Fibroblast of pulmonary artery (primary cell): ENCODE measurements around the gene THUMPD2.

Experiments
- DNase-seq: peaks from one replicate; pipeline ENCODE4 v3.0.0-alpha.2; 2010; ENCODE audit warnings: low read depth
- H3K4me3 ChIP-seq: replicated peaks from 2 replicates; pipeline ENCODE4 v1.5.1; 2011; ENCODE audit warnings: low read depth, mild to moderate bottlenecking, control low read depth, low read length, moderate library complexity
- CTCF ChIP-seq: IDR thresholded peaks from 2 replicates; pipeline ENCODE4 v1.5.1; 2011; ENCODE audit warnings: mild to moderate bottlenecking, control low read depth, low read length, inconsistent platforms; ENCODE audit errors: missing control alignments

The THUMPD2 gene

GRCh38 chr2:39755466-39755865 is 23.6 kb downstream of the THUMPD2 start:
- no peak for DNase-seq
- TF ChIP-seq CTCF = no peak
- no peak overlapping the region for H3K4me3 ChIP-seq

- peak; percentile 26 for DNase-seq
- no peak overlapping the region for H3K4me3 ChIP-seq
- TF ChIP-seq CTCF = no peak
Measured at GRCh38 chr2:39743269-39743776, 35.7 kb downstream of the THUMPD2 start.

GRCh38 chr2:39741871-39742270 is 37.2 kb downstream of the THUMPD2 start:
- no peak for TF ChIP-seq CTCF
- H3K4me3 ChIP-seq = no peak overlapping the region
- DNase-seq = peak; percentile 43

DNA sequence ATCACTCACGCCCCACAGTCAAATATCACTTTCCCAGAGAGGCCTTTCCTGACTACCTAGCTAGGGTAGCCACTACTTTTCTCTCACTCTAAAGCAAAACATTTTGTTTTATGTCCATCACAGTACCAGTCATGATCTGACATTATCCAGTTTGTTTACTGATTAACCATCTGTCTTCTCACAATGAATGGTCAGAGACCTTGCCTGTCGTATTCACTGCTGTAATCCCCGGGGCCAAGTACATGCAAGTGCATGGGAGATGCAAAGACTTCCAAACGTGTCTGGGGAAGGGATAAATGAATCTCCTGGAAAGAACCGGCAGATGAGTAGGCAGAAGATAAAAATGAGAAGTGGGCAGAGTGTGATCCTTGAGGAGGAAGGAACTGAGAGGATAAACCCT is 39.7 kb downstream of the THUMPD2 start:
- TF ChIP-seq CTCF = no peak
- no peak for DNase-seq
- H3K4me3 ChIP-seq = no peak overlapping the region

GRCh38 chr2:39738936-39739335 is 40.1 kb downstream of the THUMPD2 start:
- no peak overlapping the region for H3K4me3 ChIP-seq
- DNase-seq = peak; percentile 22
- TF ChIP-seq CTCF = no peak

- H3K4me3 ChIP-seq = peak overlapping the region; percentile 29
- no peak for TF ChIP-seq CTCF
- DNase-seq = peak; percentile 84
Measured at GRCh38 chr2:39737661-39738060, 41.4 kb downstream of the THUMPD2 start.

GRCh38 chr2:39736640-39737039 is 42.4 kb downstream of the THUMPD2 start:
- TF ChIP-seq CTCF = no peak
- no peak overlapping the region for H3K4me3 ChIP-seq
- peak; percentile 71 for DNase-seq
